SK-N-MC (cell line): ENCODE measurements around the gene ZNF385B.

Experiments
- EZH2 ChIP-seq: fragments of 200-600 bp; sonication (generic); IDR thresholded peaks from one replicate; pipeline ENCODE4 v1.6.1; 2017; ENCODE audit warnings: antibody characterized with exemption
- FOXP2 ChIP-seq: optimal IDR thresholded peaks from 2 replicates; pipeline ENCODE3; 2011; ENCODE audit warnings: mild to moderate bottlenecking, moderate library complexity; ENCODE audit not compliant: insufficient read depth; ENCODE audit errors: extremely low read length, control extremely low read depth
- POLR2AphosphoS5 ChIP-seq: IDR thresholded peaks from 2 replicates; pipeline ENCODE4 v1.6.1; 2012; ENCODE audit warnings: mild to moderate bottlenecking, low read depth, low read length, borderline replicate concordance

DNA sequence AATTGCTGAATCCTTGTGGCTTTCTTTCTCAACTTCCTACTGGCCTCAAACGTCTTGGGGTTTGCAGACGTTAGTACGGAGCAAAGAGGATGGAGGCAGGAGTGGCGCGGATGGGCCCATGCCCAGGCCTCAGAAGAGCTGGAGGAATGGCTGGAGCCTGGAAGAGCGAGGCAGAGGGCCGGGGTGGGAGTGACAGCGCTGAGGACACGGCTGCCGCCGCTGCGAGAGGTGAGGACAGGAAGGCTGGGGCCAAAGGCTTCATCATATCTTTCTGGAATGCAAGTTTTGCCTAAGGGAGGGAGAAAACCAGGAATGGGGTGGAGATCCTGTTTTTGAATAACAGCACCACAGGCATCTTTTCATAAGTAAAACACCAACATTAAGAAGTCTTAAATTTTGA is 418.2 kb downstream of the ZNF385B start:
- TF ChIP-seq EZH2 (no peak), POLR2AphosphoS5 (no peak), FOXP2 (no peak)
